H9 (cell line): ENCODE measurements around the gene CREB5. TPM values are rescaled to one million over a fixed set of nuclear protein-coding genes. Genes with fewer than 3 reads are reported as not detected.

ENCODE experiments used
- DNase-seq: peaks from one replicate; pipeline ENCODE4 v3.0.0-alpha.2; 2017
- H2AFZ ChIP-seq: one replicate; pipeline ENCODE4 v1.6.1; 2013; ENCODE audit warnings: mild to moderate bottlenecking, low read length, control low read depth, moderate library complexity
- H2AK5ac ChIP-seq: 2 replicates; pipeline ENCODE4 v1.6.1; 2013; ENCODE audit warnings: low read length, control low read depth, mixed read lengths; ENCODE audit not compliant: insufficient read length
- H2BK120ac ChIP-seq: one replicate; pipeline ENCODE4 v1.6.1; 2013; ENCODE audit warnings: low read depth, mild to moderate bottlenecking, low read length, control low read depth, inconsistent platforms; ENCODE audit not compliant: poor library complexity, severe bottlenecking
- H2BK12ac ChIP-seq: 2 replicates; pipeline ENCODE4 v1.6.1; 2013; ENCODE audit warnings: low read length, control low read depth, mixed read lengths, low read depth; ENCODE audit not compliant: insufficient read length
- H2BK15ac ChIP-seq: 2 replicates; pipeline ENCODE4 v1.6.1; 2013; ENCODE audit warnings: low read depth, low read length, control low read depth
- H2BK20ac ChIP-seq: one replicate; pipeline ENCODE4 v1.6.1; 2013; ENCODE audit warnings: low read depth, mild to moderate bottlenecking, low read length, control low read depth, inconsistent platforms; ENCODE audit not compliant: poor library complexity, severe bottlenecking
- H2BK5ac ChIP-seq: 2 replicates; pipeline ENCODE4 v1.6.1; 2013; ENCODE audit warnings: low read length, control low read depth, mixed read lengths; ENCODE audit not compliant: insufficient read length
- H3K14ac ChIP-seq: 2 replicates; pipeline ENCODE4 v1.6.1; 2013; ENCODE audit warnings: low read length, control low read depth; ENCODE audit not compliant: insufficient read depth
- H3K18ac ChIP-seq: 2 replicates; pipeline ENCODE4 v1.6.1; 2013; ENCODE audit warnings: low read depth, mild to moderate bottlenecking, mixed read lengths, low read length, control low read depth; ENCODE audit not compliant: insufficient read length
- H3K23ac ChIP-seq: 2 replicates; pipeline ENCODE4 v1.6.1; 2013; ENCODE audit warnings: low read length, control low read depth, mixed read lengths, low read depth; ENCODE audit not compliant: insufficient read length
- H3K23me2 ChIP-seq: 2 replicates; pipeline ENCODE4 v1.6.1; 2013; ENCODE audit warnings: low read depth, mild to moderate bottlenecking, mixed read lengths, low read length, control low read depth; ENCODE audit not compliant: insufficient read length, poor library complexity, severe bottlenecking
- H3K27ac ChIP-seq: 2 replicates; pipeline ENCODE4 v1.5.1; 2013; ENCODE audit warnings: low read length, control low read depth, mixed read lengths, low read depth; ENCODE audit not compliant: insufficient read length
- H3K27me3 ChIP-seq: 2 replicates; pipeline ENCODE4 v1.6.1; 2013; ENCODE audit warnings: low read length, control low read depth, inconsistent platforms; ENCODE audit not compliant: insufficient read depth
- H3K4ac ChIP-seq: 2 replicates; pipeline ENCODE4 v1.6.1; 2013; ENCODE audit warnings: low read depth, mild to moderate bottlenecking, control low read depth, inconsistent platforms, low read length, moderate library complexity
- H3K4me1 ChIP-seq: 2 replicates; pipeline ENCODE4 v1.6.1; 2013; ENCODE audit warnings: low read length, control low read depth, inconsistent platforms; ENCODE audit not compliant: insufficient read depth
- H3K4me2 ChIP-seq: 2 replicates; pipeline ENCODE4 v1.6.1; 2013; ENCODE audit warnings: low read length, control low read depth, mixed read lengths; ENCODE audit not compliant: insufficient read length, insufficient read depth
- H3K56ac ChIP-seq: 2 replicates; pipeline ENCODE4 v1.6.1; 2013; ENCODE audit warnings: low read depth, mild to moderate bottlenecking, mixed read lengths, low read length, control low read depth; ENCODE audit not compliant: insufficient read length
- H3K79me1 ChIP-seq: 2 replicates; pipeline ENCODE4 v1.6.1; 2013; ENCODE audit warnings: low read depth, mild to moderate bottlenecking, moderate library complexity, low read length, control low read depth, inconsistent platforms; ENCODE audit not compliant: insufficient read depth, poor library complexity, severe bottlenecking
- H3K79me2 ChIP-seq: 2 replicates; pipeline ENCODE4 v1.6.1; 2013; ENCODE audit warnings: low read length, control low read depth, inconsistent platforms; ENCODE audit not compliant: insufficient read depth
- H3K9ac ChIP-seq: 2 replicates; pipeline ENCODE4 v1.6.1; 2013; ENCODE audit warnings: low read length, control low read depth, mixed read lengths; ENCODE audit not compliant: insufficient read length; ENCODE audit errors: extremely low read depth
- H3K9me3 ChIP-seq: one replicate; pipeline ENCODE4 v1.6.1; 2013; ENCODE audit warnings: low read depth, low read length, inconsistent platforms; ENCODE audit not compliant: control insufficient read depth
- H3T11ph ChIP-seq: one replicate; pipeline ENCODE4 v1.6.1; 2013; ENCODE audit warnings: mild to moderate bottlenecking, low read length, control low read depth, inconsistent platforms
- H4K20me1 ChIP-seq: one replicate; pipeline ENCODE4 v1.6.1; 2013; ENCODE audit not compliant: control insufficient read depth, insufficient read length, insufficient read depth
- H4K5ac ChIP-seq: 2 replicates; pipeline ENCODE4 v1.6.1; 2013; ENCODE audit warnings: low read depth, mild to moderate bottlenecking, mixed read lengths, low read length, control low read depth; ENCODE audit not compliant: insufficient read length
- H4K8ac ChIP-seq: replicated peaks from 2 replicates; pipeline ENCODE4 v1.6.1; 2013; ENCODE audit warnings: low read length, control low read depth, mixed read lengths, low read depth; ENCODE audit not compliant: insufficient read length
- H4K91ac ChIP-seq: 2 replicates; pipeline ENCODE4 v1.6.1; 2013; ENCODE audit warnings: low read depth, mild to moderate bottlenecking, moderate library complexity, mixed read lengths, low read length, control low read depth; ENCODE audit not compliant: insufficient read length
- H3K27ac Mint-ChIP-seq, 3 experiments: 2 replicates in 2 of 3; 3 replicates in 1 of 3; pipeline ENCODE4 v1.8.0; 2020 to 2021; ENCODE audit warnings: mixed read lengths in 3 of 3, mild to moderate bottlenecking in 1 of 3, moderate library complexity in 1 of 3
- H3K27me3 Mint-ChIP-seq: 2 replicates; pipeline ENCODE4 v1.8.0; 2021; ENCODE audit warnings: low read depth, mild to moderate bottlenecking, moderate library complexity, mixed read lengths
- H3K36me3 Mint-ChIP-seq, 3 experiments: 2 replicates in 2 of 3; 3 replicates in 1 of 3; pipeline ENCODE4 v1.8.0; 2020 to 2021; ENCODE audit warnings: low read depth in 3 of 3, mixed read lengths in 3 of 3; ENCODE audit not compliant: insufficient read depth in 1 of 3
- H3K4me1 Mint-ChIP-seq, 2 experiments: 2 replicates each; pipeline ENCODE4 v1.8.0; 2020; ENCODE audit warnings: mixed read lengths in 2 of 2
- H3K4me3 Mint-ChIP-seq, 2 experiments: 2 replicates in 1 of 2; 3 replicates in 1 of 2; pipeline ENCODE4 v1.8.0; 2020 to 2021; ENCODE audit warnings: mild to moderate bottlenecking in 2 of 2, mixed read lengths in 2 of 2, moderate library complexity in 1 of 2
- H3K9me3 Mint-ChIP-seq, 2 experiments: 2 replicates in 1 of 2; 3 replicates in 1 of 2; pipeline ENCODE4 v1.8.0; 2020; ENCODE audit warnings: mild to moderate bottlenecking in 2 of 2, mixed read lengths in 2 of 2, moderate library complexity in 1 of 2
- CTCF ChIP-seq: fragments of 200-600 bp; sonication (generic); conservative IDR thresholded peaks from 3 replicates; pipeline ENCODE4 v1.8.0; 2021; ENCODE audit warnings: antibody characterized with exemption, mild to moderate bottlenecking
- WGBS: extraction: QIAGEN DNeasy Blood & Tissue Kit; methylation state at CpG from one replicate; pipeline ENCODE4 v1.1.7; 2013; ENCODE audit warnings: missing lambda C conversion rate, low lambda C conversion rate, mixed read lengths; ENCODE audit not compliant: insufficient read length; ENCODE audit errors: extremely low coverage; 5-methylcytosine and 5-hydroxymethylcytosine counted together
- total RNA-seq: library from RNA; stranded (reverse); gene quantifications from 2 replicates; pipeline ENCODE4 v1.2.1, GENCODE V29; 2021

CREB5 gene
- total RNA-seq, 1 experiment from 2014 or later = 4.0 TPM

- H3K14ac ChIP-seq = no peak overlapping the region
- TF ChIP-seq CTCF = no peak
- WGBS = no CpG with 5 or more reads among the region's 6 CpGs
These were observed 285.7 kb downstream of the CREB5 start for GRCh38 chr7:28697913-28698563.

More at GRCh38 chr7:28697913-28698563, 285.7 kb downstream of the CREB5 start:
- Histone ChIP-seq H3K27me3 (no peaks in the 10 kb centered on the region), H2BK12ac (no peak overlapping the region), H4K91ac (no peak overlapping the region), H2BK15ac (no peak overlapping the region), H2BK20ac (no peak overlapping the region), H3K23ac (no peak overlapping the region), H3K56ac (no peak overlapping the region), H3K4me2 (no peak overlapping the region), H4K20me1 (no peaks in the 10 kb centered on the region), H3K79me1 (no peaks in the 10 kb centered on the region), H4K8ac (no peak overlapping the region), H4K5ac (no peak overlapping the region), H3K9ac (no peak overlapping the region), H2AFZ (no peak overlapping the region), H3K23me2 (no peaks in the 10 kb centered on the region), H3T11ph (no peak overlapping the region), H3K4ac (no peak overlapping the region), H3K4me1 (peaks cover 3% of the 10 kb centered on the region; the same call in 1 of the 2 replicates), H2BK120ac (no peak overlapping the region), H3K18ac (no peak overlapping the region), H3K9me3 (no peaks in the 10 kb centered on the region), H2AK5ac (no peak overlapping the region), H3K27ac (no peak overlapping the region), H2BK5ac (no peak overlapping the region), H3K79me2 (no peaks in the 10 kb centered on the region)
- Mint-ChIP-seq H3K9me3 (no peaks in the 10 kb centered on the region), H3K27me3 (no peaks in the 10 kb centered on the region), H3K36me3 (no peaks in the 10 kb centered on the region), H3K4me1 (peaks cover 20 to 28% of the 10 kb centered on the region in 2 experiments), H3K4me3 (no peak overlapping the region), H3K27ac (no peak overlapping the region)
- no peak for DNase-seq
